GM21825 (cell line): ENCODE results near the gene KRT17.
"Not testable (repeated sequence)": the region's sequence is repeated elsewhere in the genome, so short reads cannot be mapped to it uniquely, and the experiment has no call there.

Experiments used
- ATAC-seq: cut with Tn5 transposase; IDR thresholded peaks from one replicate; pipeline ENCODE4 v1.9.1; 2021; ENCODE audit warnings: mild to moderate bottlenecking, moderate library complexity; ENCODE audit not compliant: unreplicated experiment

KRT17 gene

DNA sequence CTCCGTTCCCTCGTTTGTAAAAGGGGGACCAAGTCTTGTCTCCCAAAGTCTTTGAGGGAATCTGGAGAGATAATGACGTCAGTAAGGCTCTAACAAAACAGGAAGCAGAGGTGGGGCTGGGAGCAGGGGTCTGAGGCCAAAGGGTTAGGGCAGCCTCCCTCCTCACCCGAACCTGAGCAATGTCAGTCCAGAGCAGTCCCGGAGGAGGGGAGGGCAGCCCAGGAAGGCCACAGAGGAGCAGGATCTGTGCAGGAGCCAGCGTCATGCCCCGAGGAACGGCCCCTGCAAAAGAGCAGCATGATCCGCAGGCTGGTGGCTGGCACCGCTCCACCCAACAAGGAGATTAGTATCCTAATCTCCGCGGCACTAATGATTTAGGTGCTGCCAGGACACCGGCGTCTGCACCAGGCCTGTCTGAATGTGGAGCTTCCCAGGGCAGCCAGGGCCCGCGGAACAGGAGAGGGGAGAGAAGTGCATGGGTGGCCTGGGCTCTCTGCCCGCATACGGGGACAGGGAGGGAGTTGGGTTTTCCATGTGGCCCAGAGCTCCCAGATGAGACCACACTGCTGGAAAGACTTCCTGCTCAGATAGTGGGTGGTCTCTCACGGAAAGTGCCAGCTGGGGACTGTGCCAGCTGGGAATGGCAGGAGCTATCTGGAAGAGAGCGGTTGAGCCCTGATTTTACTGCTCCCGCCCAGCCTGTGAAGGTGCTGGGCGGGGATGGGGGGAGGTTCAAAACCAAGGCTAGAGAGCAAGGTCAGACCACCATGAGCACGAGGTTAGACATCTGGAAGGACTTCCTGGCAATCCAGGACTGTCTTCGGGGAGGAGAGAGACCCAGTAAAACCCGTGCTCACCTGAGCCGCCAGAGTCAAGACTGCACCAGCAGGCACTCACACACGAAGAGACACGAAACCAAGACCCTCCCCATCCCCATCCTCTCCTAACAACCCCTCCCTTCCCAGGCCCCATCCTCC lies 11.0 kb upstream of the KRT17 start:
- ATAC-seq = no peak

GRCh38 chr17:41634639-41635038 lies 10.3 kb upstream of the KRT17 start:
- ATAC-seq = no peak

DNA sequence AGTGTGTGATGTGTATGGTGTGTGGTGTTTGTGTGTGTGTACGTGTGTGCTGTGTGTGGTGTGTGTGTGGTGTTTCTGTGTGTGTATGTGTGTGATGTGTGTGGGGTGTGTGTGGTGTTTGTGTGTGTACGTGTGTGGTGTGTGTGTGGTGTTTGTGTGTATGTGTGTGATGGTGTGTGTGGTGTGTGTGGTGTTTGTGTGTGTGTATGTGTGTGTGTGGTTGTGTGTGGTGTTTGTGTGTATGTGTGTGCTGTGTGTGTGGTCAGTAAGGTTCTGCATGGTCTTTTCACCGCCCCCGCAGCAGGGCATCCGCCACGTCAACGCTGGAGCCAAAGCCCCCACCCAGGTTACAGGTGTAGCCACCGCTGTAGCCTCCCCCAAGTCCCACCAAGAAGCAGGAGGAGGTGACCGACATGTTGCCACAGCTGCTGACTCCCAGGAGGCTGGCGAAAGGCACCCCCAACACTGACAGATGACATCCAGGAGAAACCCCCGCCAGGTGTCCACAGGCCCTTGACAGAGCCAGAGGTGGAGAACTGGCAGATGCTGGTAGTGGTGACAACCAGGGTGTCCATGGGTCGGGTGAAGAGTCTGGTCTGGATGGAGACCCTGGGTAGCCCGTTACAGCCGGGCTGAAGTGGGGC lies 9.3 kb upstream of the KRT17 start:
- no peak for ATAC-seq

- no peak for ATAC-seq
These were observed 8.2 kb upstream of the KRT17 start for GRCh38 chr17:41632482-41633105.

GRCh38 chr17:41631898-41632285 lies 7.5 kb upstream of the KRT17 start:
- no peak for ATAC-seq

- no peak for ATAC-seq
These were observed 6.9 kb upstream of the KRT17 start for GRCh38 chr17:41631025-41631897.

DNA sequence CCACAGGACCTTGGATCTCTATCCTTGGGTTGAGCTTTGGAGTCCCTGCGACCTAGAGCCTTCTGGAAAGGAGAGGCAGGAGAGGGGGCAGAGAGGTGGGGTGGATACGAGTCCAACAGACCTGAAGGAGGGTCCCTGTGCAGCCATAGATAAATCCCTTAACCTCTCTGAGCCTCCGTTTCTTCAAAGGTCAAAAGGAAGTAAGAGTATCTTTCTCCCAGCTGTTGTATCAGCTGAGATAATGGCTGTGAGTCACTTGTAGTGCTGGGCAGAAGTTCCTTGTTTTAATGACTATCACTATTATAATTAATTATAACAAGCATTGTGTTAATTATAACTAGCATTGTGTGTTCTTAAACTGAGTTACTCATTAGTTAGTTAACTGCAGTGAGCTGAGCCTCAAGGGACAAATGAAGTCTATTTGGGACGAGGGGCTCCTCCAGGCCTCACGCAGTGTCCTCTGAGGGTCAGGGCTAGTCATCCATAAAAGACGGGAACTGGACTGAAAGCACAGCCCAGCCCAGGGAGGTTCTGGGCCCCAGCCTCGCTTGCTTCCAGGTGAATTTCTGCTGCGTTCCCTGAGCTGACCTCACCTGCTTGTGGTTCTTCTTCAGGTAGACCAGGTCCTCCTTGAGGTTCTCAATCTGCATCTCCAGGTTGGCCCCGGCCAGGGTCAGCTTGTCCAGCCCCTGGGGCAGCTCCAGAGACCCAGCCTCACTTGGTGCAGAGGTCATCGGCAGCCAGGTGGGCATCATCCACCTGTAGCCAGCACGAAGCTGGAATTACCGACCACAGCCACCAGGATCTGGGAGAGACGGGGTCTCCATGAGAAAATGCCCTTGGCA lies 5.7 kb upstream of the KRT17 start:
- no peak for ATAC-seq

- ATAC-seq = no peak
These were observed 4.9 kb upstream of the KRT17 start for GRCh38 chr17:41629316-41629715.

DNA sequence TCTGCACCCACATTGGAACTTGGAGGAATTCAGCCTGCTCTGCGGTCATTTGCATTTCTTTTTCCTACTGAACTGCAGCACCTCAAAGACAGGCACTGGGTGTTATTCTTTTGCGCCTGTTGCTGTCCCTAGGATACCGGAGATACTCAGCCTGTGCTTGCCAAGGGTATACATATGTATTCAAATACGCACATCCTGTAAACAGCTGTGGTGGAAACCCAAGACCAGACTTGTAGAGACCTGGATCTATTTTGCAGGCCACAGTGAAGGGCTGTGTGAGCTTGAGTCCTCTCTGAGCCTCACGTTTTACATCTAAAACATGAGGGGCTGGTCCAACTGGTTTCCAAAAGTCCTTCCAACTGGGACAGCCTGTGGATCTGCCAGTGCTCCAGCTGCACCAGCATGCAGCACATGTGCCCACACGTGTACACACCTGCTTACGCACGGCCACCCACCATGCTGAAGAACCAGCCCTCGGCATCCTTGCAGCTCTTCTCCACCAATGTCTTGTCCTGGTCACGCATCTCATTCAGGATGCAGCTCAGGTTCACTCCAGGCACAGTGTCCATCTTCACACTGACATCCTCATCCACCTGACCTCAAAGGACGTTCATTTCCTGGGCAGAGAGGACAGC lies 4.4 kb upstream of the KRT17 start:
- ATAC-seq = not testable (repeated sequence)

DNA sequence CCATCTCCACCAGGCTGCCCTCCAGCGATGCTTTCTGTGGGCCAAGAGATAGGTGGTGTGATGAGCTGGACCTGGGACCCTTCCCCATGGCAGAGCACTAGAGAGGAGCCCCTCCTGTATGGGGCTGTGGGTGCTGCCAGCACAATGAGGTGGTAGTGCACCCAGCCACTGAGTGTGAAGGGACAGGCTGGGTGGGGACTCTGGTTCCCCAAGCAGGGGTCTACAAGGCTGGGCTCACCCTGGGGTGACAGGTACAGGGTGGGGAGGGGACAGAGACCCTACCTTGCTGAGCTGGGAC lies 3.6 kb upstream of the KRT17 start:
- not testable (repeated sequence) for ATAC-seq

- no peak for ATAC-seq
These were observed 3.1 kb upstream of the KRT17 start for GRCh38 chr17:41627316-41628072.

GRCh38 chr17:41626914-41627295 lies 2.5 kb upstream of the KRT17 start:
- not testable (repeated sequence) for ATAC-seq

DNA sequence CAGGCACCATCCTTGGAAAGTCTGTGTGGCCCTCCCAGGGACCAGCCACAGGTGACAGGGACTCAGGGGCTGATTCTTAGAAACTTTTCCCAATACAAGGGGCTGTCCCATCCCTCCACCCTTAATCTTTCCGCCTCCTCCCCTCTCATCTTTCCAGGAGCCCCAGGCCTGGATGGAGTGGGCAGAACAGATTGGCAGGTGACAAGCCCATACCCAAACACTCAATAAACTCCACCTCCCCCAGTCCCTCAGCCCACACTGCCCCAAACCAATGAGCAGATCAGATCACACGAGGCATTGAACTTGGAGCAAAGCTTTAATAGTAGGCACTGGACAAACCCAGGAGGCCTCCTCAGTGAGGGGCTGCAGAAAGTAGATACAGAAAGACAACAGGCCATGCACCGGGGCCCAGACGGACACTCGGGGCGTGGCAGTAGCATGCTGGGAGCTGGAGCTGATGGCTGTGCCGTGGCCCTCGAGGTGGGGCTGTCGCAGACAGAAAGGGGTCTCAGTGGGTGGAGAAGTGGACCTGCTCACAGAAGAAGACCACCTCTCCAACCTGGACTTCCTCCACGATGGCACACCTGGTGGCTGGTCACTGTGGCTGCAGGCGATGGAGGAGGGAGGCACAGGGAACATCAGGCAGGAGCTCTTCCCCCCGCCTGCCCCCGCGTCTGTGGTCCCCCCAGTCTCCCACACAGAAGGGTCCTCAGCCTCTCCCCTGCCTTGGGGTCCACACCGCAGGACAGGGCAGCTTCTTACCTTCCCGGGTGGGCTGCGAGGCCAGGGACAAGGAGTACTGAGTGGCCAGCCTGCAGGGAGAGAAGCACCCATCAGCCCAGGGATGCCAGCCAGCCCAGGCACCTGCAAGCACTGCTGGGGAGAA lies 1.9 kb upstream of the KRT17 start:
- not testable (repeated sequence) for ATAC-seq

DNA sequence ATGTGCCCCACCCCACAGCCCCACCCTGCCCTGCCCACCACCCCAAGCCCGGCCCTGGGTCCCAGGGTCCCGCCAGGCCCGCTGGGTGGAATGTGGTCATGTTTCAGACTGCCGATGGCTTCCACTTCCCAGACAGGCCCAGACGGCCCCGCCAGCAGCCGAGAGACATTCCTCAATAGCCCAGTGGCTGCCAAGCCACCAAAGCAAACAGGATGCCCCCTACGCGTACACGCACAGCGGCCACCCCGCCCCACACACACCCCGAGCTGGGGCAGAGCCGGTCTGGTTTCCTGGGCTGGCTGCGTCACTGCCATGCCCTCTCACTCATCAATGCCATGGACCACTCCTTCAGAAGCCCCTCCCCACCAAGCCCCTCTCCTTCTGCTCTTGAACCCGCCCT lies 1.2 kb upstream of the KRT17 start:
- ATAC-seq = no peak

- not testable (repeated sequence) for ATAC-seq
These were observed 1.1 kb downstream of the KRT17 start for GRCh38 chr17:41623184-41623861.

GRCh38 chr17:41622340-41623183 lies 1.8 kb downstream of the KRT17 start:
- ATAC-seq = not testable (repeated sequence)
